22Rv1 (cell line): ENCODE results near the gene UBE2QL1.

Experiments
- ZFX ChIP-seq: fragments of 450-650 bp; IDR thresholded peaks from 2 replicates; pipeline ENCODE4 v1.6.1; 2017; ENCODE audit warnings: antibody characterized with exemption, borderline replicate concordance
- TF ChIP-seq, protein P1 (sequence below): fragments of 450-650 bp; IDR thresholded peaks from 2 replicates; pipeline ENCODE4 v1.5.1; 2017; ENCODE audit warnings: mild to moderate bottlenecking

DNA sequence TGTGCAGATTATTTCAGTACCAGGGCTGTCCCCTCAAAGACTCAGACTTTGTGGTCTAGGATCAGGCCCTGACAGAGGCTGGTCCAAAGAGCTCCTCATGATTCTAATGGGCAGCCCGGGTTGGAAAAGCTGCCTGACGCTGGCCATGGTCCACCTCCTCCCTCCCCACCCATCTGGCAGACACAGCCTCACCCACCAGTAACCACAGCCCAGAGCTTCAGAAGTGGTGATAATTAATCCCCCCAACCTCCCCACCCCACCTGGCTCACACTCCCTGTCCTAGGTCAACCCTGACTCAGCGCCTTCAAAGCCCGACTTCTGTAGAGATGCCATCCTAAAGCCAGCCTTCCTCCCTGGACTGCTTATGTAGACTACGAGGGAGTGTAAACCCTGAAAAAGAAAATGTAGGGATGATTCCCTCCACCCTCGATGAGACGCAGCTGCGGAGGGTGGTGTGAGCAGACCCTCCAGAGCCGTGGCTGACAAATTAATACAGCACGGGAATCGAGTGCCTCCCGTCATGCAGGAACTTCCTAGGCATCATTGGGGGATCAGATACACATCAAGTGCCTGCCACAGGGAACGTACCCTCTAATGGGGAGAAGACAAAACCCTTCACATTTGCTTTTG lies 7.0 kb downstream of the UBE2QL1 start:
- TF ChIP-seq, protein P1, sequence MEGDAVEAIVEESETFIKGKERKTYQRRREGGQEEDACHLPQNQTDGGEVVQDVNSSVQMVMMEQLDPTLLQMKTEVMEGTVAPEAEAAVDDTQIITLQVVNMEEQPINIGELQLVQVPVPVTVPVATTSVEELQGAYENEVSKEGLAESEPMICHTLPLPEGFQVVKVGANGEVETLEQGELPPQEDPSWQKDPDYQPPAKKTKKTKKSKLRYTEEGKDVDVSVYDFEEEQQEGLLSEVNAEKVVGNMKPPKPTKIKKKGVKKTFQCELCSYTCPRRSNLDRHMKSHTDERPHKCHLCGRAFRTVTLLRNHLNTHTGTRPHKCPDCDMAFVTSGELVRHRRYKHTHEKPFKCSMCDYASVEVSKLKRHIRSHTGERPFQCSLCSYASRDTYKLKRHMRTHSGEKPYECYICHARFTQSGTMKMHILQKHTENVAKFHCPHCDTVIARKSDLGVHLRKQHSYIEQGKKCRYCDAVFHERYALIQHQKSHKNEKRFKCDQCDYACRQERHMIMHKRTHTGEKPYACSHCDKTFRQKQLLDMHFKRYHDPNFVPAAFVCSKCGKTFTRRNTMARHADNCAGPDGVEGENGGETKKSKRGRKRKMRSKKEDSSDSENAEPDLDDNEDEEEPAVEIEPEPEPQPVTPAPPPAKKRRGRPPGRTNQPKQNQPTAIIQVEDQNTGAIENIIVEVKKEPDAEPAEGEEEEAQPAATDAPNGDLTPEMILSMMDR = no peak
- TF ChIP-seq ZFX = no peak
